Measurements from ENCODE around the gene DTNBP1. TPM values are rescaled to one million over a fixed set of nuclear protein-coding genes. Genes with fewer than 3 reads are reported as not detected.

DTNBP1 gene
- total and polyA plus RNA-seq, 2 donors (not counting 3 experiments of a cell fraction or from before 2014, with no cell fraction given) = 24.3 to 28.9 TPM

DNA sequence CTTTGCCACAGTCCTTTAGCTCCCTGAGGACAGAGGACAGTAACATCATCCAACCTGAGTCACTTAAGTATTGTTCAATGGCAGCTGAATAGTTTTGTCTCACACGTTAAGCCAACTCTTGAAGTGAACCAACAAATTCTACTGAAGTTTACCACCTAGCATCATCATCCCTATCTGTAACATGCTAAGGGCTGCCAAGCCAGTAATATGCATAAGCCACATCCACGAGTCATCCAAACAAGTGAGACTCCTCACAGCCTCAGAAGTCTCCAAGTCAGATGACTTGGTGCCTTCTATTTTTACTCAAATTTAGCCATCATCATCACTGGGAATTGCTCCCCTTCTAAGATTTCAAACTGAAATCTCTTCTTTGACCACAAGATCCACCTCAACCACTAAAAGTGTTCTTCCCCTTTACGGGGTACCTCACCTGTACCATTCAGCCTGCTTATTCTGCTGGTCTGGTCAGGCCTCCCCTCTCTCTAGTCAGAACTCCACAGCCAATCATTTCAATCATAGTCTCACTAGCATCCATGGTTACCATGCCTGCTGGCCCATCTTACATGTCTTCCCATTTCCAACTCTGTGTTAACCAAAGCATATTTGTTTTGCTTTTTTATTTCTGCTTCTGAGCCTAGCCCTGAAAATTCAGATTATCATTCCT lies 73.7 kb downstream of the DTNBP1 start:
- Histone ChIP-seq H3K9me1 (replicated peaks; ENCODE audit: control insufficient read depth, extremely low read depth, insufficient read depth, low read length) (no peaks in the 10 kb centered on the region), H3K79me2 (ENCODE audit: control insufficient read depth, insufficient read depth, low read length) (no peaks in the 10 kb centered on the region), H3K36me3 (ENCODE audit: control insufficient read depth in 2 of 2, extremely low read depth in 1 of 2, insufficient read depth in 2 of 2, low read length in 2 of 2) (no peaks in the 10 kb centered on the region), H2AFZ (ENCODE audit: low read depth, low read length) (no peak overlapping the region), H3K4me3 (replicated peaks in 1 of 3; ENCODE audit: insufficient read depth in 1 of 3, low read depth in 1 of 3, low read length in 3 of 3) (no peak overlapping the region), H3K4me1 (ENCODE audit: control insufficient read depth, extremely low read depth, insufficient read depth, low read length) (no peaks in the 10 kb centered on the region), H3K27ac (ENCODE audit: insufficient read depth, low read depth, low read length) (no peak overlapping the region), H4K20me1 (replicated peaks; ENCODE audit: control insufficient read depth, extremely low read depth, insufficient read depth, low read length) (no peaks in the 10 kb centered on the region), H3K9ac (replicated peaks; ENCODE audit: extremely low read depth, insufficient read depth, low read length) (no peak overlapping the region), H3K9me3 (replicated peaks; ENCODE audit: control insufficient read depth, insufficient read depth, low read length) (no peaks in the 10 kb centered on the region), H3K4me2 (ENCODE audit: insufficient read depth, low read length) (no peak overlapping the region), H3K27me3 (ENCODE audit: control insufficient read depth in 2 of 2, insufficient read depth in 2 of 2, low read length in 2 of 2) (no peaks in the 10 kb centered on the region)
- TF ChIP-seq GATA2 (IDR thresholded peaks at IDR 0.05; ENCODE audit: insufficient read depth, insufficient read length, low read depth, low read length) (no peak), JUN (IDR thresholded peaks at IDR 0.05; ENCODE audit: borderline replicate concordance, insufficient read depth, insufficient read length, low read depth) (no peak), POLR2AphosphoS5 (IDR thresholded peaks at IDR 0.05; ENCODE audit: insufficient read depth, low read depth, low read length) (no peak), MYC (IDR thresholded peaks at IDR 0.05; ENCODE audit: low read depth, low read length) (no peak)
- TF ChIP-seq, protein P1, sequence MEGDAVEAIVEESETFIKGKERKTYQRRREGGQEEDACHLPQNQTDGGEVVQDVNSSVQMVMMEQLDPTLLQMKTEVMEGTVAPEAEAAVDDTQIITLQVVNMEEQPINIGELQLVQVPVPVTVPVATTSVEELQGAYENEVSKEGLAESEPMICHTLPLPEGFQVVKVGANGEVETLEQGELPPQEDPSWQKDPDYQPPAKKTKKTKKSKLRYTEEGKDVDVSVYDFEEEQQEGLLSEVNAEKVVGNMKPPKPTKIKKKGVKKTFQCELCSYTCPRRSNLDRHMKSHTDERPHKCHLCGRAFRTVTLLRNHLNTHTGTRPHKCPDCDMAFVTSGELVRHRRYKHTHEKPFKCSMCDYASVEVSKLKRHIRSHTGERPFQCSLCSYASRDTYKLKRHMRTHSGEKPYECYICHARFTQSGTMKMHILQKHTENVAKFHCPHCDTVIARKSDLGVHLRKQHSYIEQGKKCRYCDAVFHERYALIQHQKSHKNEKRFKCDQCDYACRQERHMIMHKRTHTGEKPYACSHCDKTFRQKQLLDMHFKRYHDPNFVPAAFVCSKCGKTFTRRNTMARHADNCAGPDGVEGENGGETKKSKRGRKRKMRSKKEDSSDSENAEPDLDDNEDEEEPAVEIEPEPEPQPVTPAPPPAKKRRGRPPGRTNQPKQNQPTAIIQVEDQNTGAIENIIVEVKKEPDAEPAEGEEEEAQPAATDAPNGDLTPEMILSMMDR (IDR thresholded peaks at IDR 0.05; ENCODE audit: extremely low read depth in 1 of 2, insufficient read depth in 1 of 2, low read depth in 1 of 2, low read length in 2 of 2) = no peak
- no peak for DNase-seq (ENCODE audit: low read depth, low spot score)
- BruUV-seq (replicated peaks) = no TSS peak
- no peak for FAIRE-seq
- CTCF ChIA-PET = no interaction called here
- intact Hi-C loops (cut with micrococcal nuclease) (no loop called here), dilution Hi-C loops (cut with MboI; ENCODE audit: extremely low pct_ligation_motif_present, low sequenced_read_pairs) (no loop called here)
- POLR2A ChIA-PET = no interaction called here

GRCh38 chr6:15586503-15586902 lies 76.3 kb downstream of the DTNBP1 start:
- H3K9me3 ChIP-seq (replicated peaks; ENCODE audit: control insufficient read depth, insufficient read depth, low read length) = no peaks in the 10 kb centered on the region
- H2AFZ ChIP-seq (ENCODE audit: low read depth, low read length) = no peak overlapping the region
- H3K4me2 ChIP-seq (ENCODE audit: insufficient read depth, low read length) = no peak overlapping the region
- no peak for TF ChIP-seq POLR2AphosphoS5 (IDR thresholded peaks at IDR 0.05; ENCODE audit: insufficient read depth, low read depth, low read length)
- no peak for TF ChIP-seq JUN (IDR thresholded peaks at IDR 0.05; ENCODE audit: borderline replicate concordance, insufficient read depth, insufficient read length, low read depth)
- TF ChIP-seq EZH2 (IDR thresholded peaks at IDR 0.05; ENCODE audit: borderline replicate concordance, low read depth, low read length, severe bottlenecking) = no peak
- no peak for TF ChIP-seq MYC (IDR thresholded peaks at IDR 0.05; ENCODE audit: low read depth, low read length)
- TF ChIP-seq POLR2A (IDR thresholded peaks at IDR 0.05; ENCODE audit: low read depth, low read length) = no peak
- TF ChIP-seq GATA2 (IDR thresholded peaks at IDR 0.05; ENCODE audit: insufficient read depth, insufficient read length, low read depth, low read length) = no peak
- TF ChIP-seq, protein P1 (IDR thresholded peaks at IDR 0.05; ENCODE audit: extremely low read depth in 1 of 2, insufficient read depth in 1 of 2, low read depth in 1 of 2, low read length in 2 of 2) = no peak
- TF ChIP-seq, protein P2, sequence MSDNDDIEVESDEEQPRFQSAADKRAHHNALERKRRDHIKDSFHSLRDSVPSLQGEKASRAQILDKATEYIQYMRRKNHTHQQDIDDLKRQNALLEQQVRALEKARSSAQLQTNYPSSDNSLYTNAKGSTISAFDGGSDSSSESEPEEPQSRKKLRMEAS (IDR thresholded peaks at IDR 0.05; ENCODE audit: insufficient read depth, insufficient read length) = no peak
- intact Hi-C loops (cut with micrococcal nuclease) = no loop called here
- no peaks in the 10 kb centered on the region for H3K4me1 ChIP-seq (ENCODE audit: control insufficient read depth, extremely low read depth, insufficient read depth, low read length)
- no peaks in the 10 kb centered on the region for H4K20me1 ChIP-seq (replicated peaks; ENCODE audit: control insufficient read depth, extremely low read depth, insufficient read depth, low read length)
- H3K36me3 ChIP-seq (ENCODE audit: control insufficient read depth in 2 of 2, extremely low read depth in 1 of 2, insufficient read depth in 2 of 2, low read length in 2 of 2) = no peaks in the 10 kb centered on the region
- no peak for FAIRE-seq
- CTCF ChIA-PET = interaction anchor here (1.0 kb wide), 1 partner anchor 11 kb away, joined by 3 read pairs; no protein-coding TSS in a partner anchor
- H3K9me1 ChIP-seq (replicated peaks; ENCODE audit: control insufficient read depth, extremely low read depth, insufficient read depth, low read length) = no peaks in the 10 kb centered on the region
- dilution Hi-C loops (cut with MboI; ENCODE audit: extremely low pct_ligation_motif_present, low sequenced_read_pairs) = no loop called here
- no TSS peak for BruUV-seq (replicated peaks)
- no peak overlapping the region for H3K4me3 ChIP-seq (replicated peaks in 1 of 3; ENCODE audit: insufficient read depth in 1 of 3, low read depth in 1 of 3, low read length in 3 of 3)
- DNase-seq (ENCODE audit: low read depth, low spot score) = no peak
- POLR2A ChIA-PET = no interaction called here
- H3K9ac ChIP-seq (replicated peaks; ENCODE audit: extremely low read depth, insufficient read depth, low read length) = no peak overlapping the region
- H3K27ac ChIP-seq (ENCODE audit: insufficient read depth, low read depth, low read length) = no peak overlapping the region
- no peaks in the 10 kb centered on the region for H3K79me2 ChIP-seq (ENCODE audit: control insufficient read depth, insufficient read depth, low read length)
- no peaks in the 10 kb centered on the region for H3K27me3 ChIP-seq (ENCODE audit: control insufficient read depth in 2 of 2, insufficient read depth in 2 of 2, low read length in 2 of 2)
